H1 (cell line): Measurements from ENCODE around the gene ZNF135. TPM values are rescaled to one million over a fixed set of nuclear protein-coding genes. Genes with fewer than 3 reads are reported as not detected.

Experiments
- CTCF ChIA-PET: fragments of 300-600 bp; sonication (Branson Sonifier 250); formaldehyde crosslinking; loops from one replicate; lab custom pipeline; 2021; ENCODE audit not compliant: partially characterized antibody; lab: Charles Lee
- POLR2A ChIA-PET: fragments of 300-600 bp; sonication (Branson Sonifier 250); formaldehyde crosslinking; loops from one replicate; lab custom pipeline; 2021; ENCODE audit warnings: inconsistent platforms; ENCODE audit not compliant: partially characterized antibody; lab: Charles Lee
- DNase-seq, 2 experiments: peaks; one replicate each; pipeline versions ENCODE4 v3.0.0 to v3.0.0-alpha.2; 2010 to 2022; ENCODE audit warnings: low spot score in 2 of 2, low read depth in 1 of 2, mixed read lengths in 1 of 2
- FAIRE-seq: peaks from 2 replicates; lab custom pipeline; 2011; peaks lifted over from hg19 to GRCh38; lab: Jason Lieb, UNC
- H2AFZ ChIP-seq: 2 replicates; pipeline ENCODE4 v1.8.1; 2012; ENCODE audit warnings: low read length, inconsistent platforms
- H2AK5ac ChIP-seq: 2 replicates; pipeline ENCODE4 v1.6.1; 2013; ENCODE audit warnings: low read depth, low read length
- H2BK120ac ChIP-seq: replicated peaks from 2 replicates; pipeline ENCODE3; 2013; ENCODE audit warnings: low read depth, low read length, inconsistent platforms
- H2BK12ac ChIP-seq: 2 replicates; pipeline ENCODE4 v1.6.1; 2013; ENCODE audit warnings: low read depth, low read length
- H2BK15ac ChIP-seq: 2 replicates; pipeline ENCODE4 v1.6.1; 2013; ENCODE audit warnings: low read length
- H2BK20ac ChIP-seq: 2 replicates; pipeline ENCODE4 v1.6.1; 2013; ENCODE audit warnings: low read length
- H2BK5ac ChIP-seq: 2 replicates; pipeline ENCODE4 v1.6.1; 2013; ENCODE audit warnings: low read depth, low read length
- H3K14ac ChIP-seq: 2 replicates; pipeline ENCODE4 v1.6.1; 2013; ENCODE audit warnings: inconsistent platforms; ENCODE audit not compliant: insufficient read length
- H3K18ac ChIP-seq: 2 replicates; pipeline ENCODE4 v1.6.1; 2013; ENCODE audit warnings: low read length; ENCODE audit errors: extremely low read depth
- H3K23ac ChIP-seq: 2 replicates; pipeline ENCODE4 v1.6.1; 2013; ENCODE audit warnings: inconsistent platforms; ENCODE audit not compliant: insufficient read length
- H3K23me2 ChIP-seq: 2 replicates; pipeline ENCODE4 v1.6.1; 2013; ENCODE audit warnings: low read depth, low read length
- H3K27ac ChIP-seq: 2 replicates; pipeline ENCODE4 v1.6.1; 2011; ENCODE audit warnings: low read depth, low read length, inconsistent platforms
- H3K27me3 ChIP-seq, 4 experiments: replicated peaks in 1 of 4; 1 replicate in 1 of 4; 2 replicates in 3 of 4; pipeline versions ENCODE4 v1.6.1 to v1.8.1; 2011 to 2013; ENCODE audit warnings: low read length in 3 of 4, mild to moderate bottlenecking in 3 of 4, inconsistent platforms in 2 of 4, mixed read lengths in 2 of 4, moderate library complexity in 1 of 4; ENCODE audit not compliant: control insufficient read depth in 3 of 4, insufficient read depth in 3 of 4; ENCODE audit errors: extremely low read depth in 1 of 4
- H3K36me3 ChIP-seq, 4 experiments: 2 replicates each; pipeline versions ENCODE4 v1.6.1 to v1.8.1; 2011 to 2013; ENCODE audit warnings: mild to moderate bottlenecking in 4 of 4, low read length in 3 of 4, moderate library complexity in 2 of 4, control low read depth in 1 of 4, inconsistent platforms in 1 of 4; ENCODE audit not compliant: insufficient read depth in 4 of 4, control insufficient read depth in 2 of 4
- H3K4ac ChIP-seq: replicated peaks from 2 replicates; pipeline ENCODE3; 2013; ENCODE audit warnings: low read length, low read depth, mixed read lengths, inconsistent platforms; ENCODE audit not compliant: insufficient read length
- H3K4me1 ChIP-seq, 4 experiments: replicated peaks in 1 of 4; 1 replicate in 1 of 4; 2 replicates in 3 of 4; pipeline versions ENCODE4 v1.6.1 to v1.8.1; 2011 to 2013; ENCODE audit warnings: low read length in 3 of 4, inconsistent platforms in 2 of 4, mixed read lengths in 1 of 4; ENCODE audit not compliant: insufficient read depth in 4 of 4, control insufficient read depth in 3 of 4
- H3K4me2 ChIP-seq, 2 experiments: 2 replicates each; pipeline versions ENCODE4 v1.6.1 to v1.8.1; 2011 to 2013; ENCODE audit warnings: low read depth in 2 of 2, low read length in 2 of 2, control low read depth in 1 of 2, inconsistent platforms in 1 of 2, mild to moderate bottlenecking in 1 of 2; ENCODE audit not compliant: insufficient read depth in 1 of 2
- H3K4me3 ChIP-seq, 4 experiments: fragments of 200-600, 300-600 bp in 1 of 4; sonication (generic), shearing (Covaris generic), sonication (Bioruptor Twin) in 1 of 4; 2 replicates each; pipeline versions ENCODE4 v1.5.1 to v1.8.1; 2011 to 2016; ENCODE audit warnings: low read length in 4 of 4, low read depth in 3 of 4, control low read depth in 2 of 4, inconsistent platforms in 2 of 4, mild to moderate bottlenecking in 2 of 4, mixed read lengths in 1 of 4, moderate library complexity in 1 of 4; ENCODE audit not compliant: insufficient read depth in 2 of 4; ENCODE audit errors: extremely low read depth in 1 of 4
- H3K56ac ChIP-seq: replicated peaks from 2 replicates; pipeline ENCODE3; 2013; ENCODE audit warnings: low read depth, mild to moderate bottlenecking, mixed read lengths, low read length, inconsistent platforms; ENCODE audit not compliant: insufficient read length
- H3K79me1 ChIP-seq: 2 replicates; pipeline ENCODE4 v1.6.1; 2013; ENCODE audit warnings: low read depth, low read length, control low read depth
- H3K79me2 ChIP-seq, 2 experiments: 2 replicates each; pipeline versions ENCODE4 v1.6.1 to v1.8.1; 2012 to 2013; ENCODE audit warnings: low read length in 2 of 2, mild to moderate bottlenecking in 2 of 2, inconsistent platforms in 1 of 2; ENCODE audit not compliant: insufficient read depth in 2 of 2, control insufficient read depth in 1 of 2
- H3K9ac ChIP-seq, 4 experiments: replicated peaks in 1 of 4; 1 replicate in 1 of 4; 2 replicates in 3 of 4; pipeline versions ENCODE4 v1.6.1 to v1.8.1; 2011 to 2013; ENCODE audit warnings: low read depth in 3 of 4, low read length in 3 of 4, control low read depth in 2 of 4, mild to moderate bottlenecking in 2 of 4, moderate library complexity in 2 of 4, inconsistent platforms in 1 of 4; ENCODE audit errors: extremely low read depth in 1 of 4
- H3K9me3 ChIP-seq, 2 experiments: 2 replicates each; pipeline versions ENCODE4 v1.6.1 to v1.8.1; 2012 to 2013; ENCODE audit warnings: mild to moderate bottlenecking in 2 of 2, moderate library complexity in 2 of 2, control low read depth in 1 of 2, inconsistent platforms in 1 of 2, low read depth in 1 of 2, low read length in 1 of 2, mixed read lengths in 1 of 2; ENCODE audit not compliant: insufficient read depth in 2 of 2
- H4K20me1 ChIP-seq, 2 experiments: replicated peaks in 1 of 2; 2 replicates each; pipeline versions ENCODE3 to v1.8.1; 2011 to 2013; ENCODE audit warnings: inconsistent platforms in 2 of 2, low read length in 2 of 2, mild to moderate bottlenecking in 1 of 2; ENCODE audit not compliant: insufficient read depth in 2 of 2, control insufficient read depth in 1 of 2
- H4K5ac ChIP-seq: 2 replicates; pipeline ENCODE4 v1.6.1; 2013; ENCODE audit warnings: low read length, low read depth, mixed read lengths, inconsistent platforms; ENCODE audit not compliant: insufficient read length
- H4K8ac ChIP-seq: 2 replicates; pipeline ENCODE4 v1.8.0; 2013; ENCODE audit warnings: mild to moderate bottlenecking, moderate library complexity, low read length, inconsistent platforms; ENCODE audit not compliant: insufficient read depth; ENCODE audit errors: extremely low read depth
- H4K91ac ChIP-seq: replicated peaks from 2 replicates; pipeline ENCODE3; 2013; ENCODE audit warnings: low read length, mixed read lengths, inconsistent platforms; ENCODE audit not compliant: insufficient read length
- HDAC2 ChIP-seq, 2 experiments: fragments of 300-600 bp in 1 of 2; sonication (generic) in 1 of 2; IDR thresholded peaks; 2 replicates each; pipeline ENCODE4 v1.6.1; 2011 to 2012; ENCODE audit warnings: low read depth in 2 of 2, low read length in 2 of 2, mild to moderate bottlenecking in 2 of 2, moderate library complexity in 2 of 2, borderline replicate concordance in 1 of 2, inconsistent platforms in 1 of 2
- JUND ChIP-seq: IDR thresholded peaks from 2 replicates; pipeline ENCODE4 v1.6.1; 2011; ENCODE audit warnings: mild to moderate bottlenecking, improper control_type of control experiment, low read length
- MAFK ChIP-seq: IDR thresholded peaks from 2 replicates; pipeline ENCODE4 v1.6.1; 2012; ENCODE audit warnings: low read depth, mild to moderate bottlenecking, improper control_type of control experiment, low read length
- POLR2AphosphoS5 ChIP-seq: IDR thresholded peaks from 2 replicates; pipeline ENCODE4 v1.6.1; 2011; ENCODE audit warnings: low read depth, low read length
- SIX5 ChIP-seq: IDR thresholded peaks from 2 replicates; pipeline ENCODE4 v1.6.1; 2011; ENCODE audit warnings: mild to moderate bottlenecking, low read depth, low read length
- SP1 ChIP-seq: IDR thresholded peaks from 2 replicates; pipeline ENCODE4 v1.6.1; 2011; ENCODE audit warnings: low read depth, low read length
- SP4 ChIP-seq: IDR thresholded peaks from 2 replicates; pipeline ENCODE4 v1.6.1; 2012; ENCODE audit warnings: low read length, inconsistent platforms
- SRF ChIP-seq: IDR thresholded peaks from 2 replicates; pipeline ENCODE4 v1.6.1; 2011; ENCODE audit warnings: mild to moderate bottlenecking, low read depth, low read length, moderate library complexity
- ZNF274 ChIP-seq: IDR thresholded peaks from 2 replicates; pipeline ENCODE4 v1.7.0; 2012; ENCODE audit warnings: low read length, borderline replicate concordance; ENCODE audit errors: extremely low read depth
- WGBS, 2 experiments: shearing (Covaris generic) in 1 of 2; methylation state at CpG; one replicate each; pipeline versions ENCODE4 v1.1.6 to v1.1.7; 2013 to 2015; ENCODE audit warnings: low lambda C conversion rate in 2 of 2, mixed read lengths in 2 of 2, inconsistent platforms in 1 of 2, low coverage in 1 of 2, missing lambda C conversion rate in 1 of 2; ENCODE audit not compliant: insufficient replicate concordance in 2 of 2, insufficient coverage in 1 of 2, insufficient read length in 1 of 2; ENCODE audit errors: extremely low coverage in 1 of 2, missing lambda C conversion rate in 1 of 2; 5-methylcytosine and 5-hydroxymethylcytosine counted together
- polyA plus RNA-seq, 7 experiments: library from polyadenylated mRNA; depleted of rRNA in 3 of 7; stranded (reverse) in 5 of 7; unstranded in 2 of 7; fragments of >200 nt in 5 of 7; fragments of 200-250 nt in 2 of 7; gene quantifications; 1 replicate in 5 of 7; 2 replicates in 1 of 7; 4 replicates in 1 of 7; pipeline versions ENCODE4 v1.2.1 to v1.2.3, GENCODE V29; 2011 to 2013; ENCODE audit warnings: missing spikeins in 2 of 7, mixed read lengths in 2 of 7
- total RNA-seq: library from RNA; stranded (reverse); fragmentation: NEBNext Ultra II Directional; extraction: Animal tissue kit (Norgen Biotek cat#: 25700); gene quantifications from 2 replicates; pipeline ENCODE4 v1.2.1, GENCODE V29; 2021
- TF ChIP-seq, protein P1 (sequence below): IDR thresholded peaks from 2 replicates; pipeline ENCODE4 v1.6.1; 2012; ENCODE audit warnings: low read length, inconsistent platforms
- TF ChIP-seq, protein P2 (sequence below): IDR thresholded peaks from 2 replicates; pipeline ENCODE4 v1.6.1; 2012; ENCODE audit warnings: inconsistent platforms

ZNF135 gene
- total and polyA plus RNA-seq, 2 of the 8 experiments (the other 6 are each of a cell fraction or from before 2014, with no cell fraction given), result 5.2 to 7.9 TPM

DNA sequence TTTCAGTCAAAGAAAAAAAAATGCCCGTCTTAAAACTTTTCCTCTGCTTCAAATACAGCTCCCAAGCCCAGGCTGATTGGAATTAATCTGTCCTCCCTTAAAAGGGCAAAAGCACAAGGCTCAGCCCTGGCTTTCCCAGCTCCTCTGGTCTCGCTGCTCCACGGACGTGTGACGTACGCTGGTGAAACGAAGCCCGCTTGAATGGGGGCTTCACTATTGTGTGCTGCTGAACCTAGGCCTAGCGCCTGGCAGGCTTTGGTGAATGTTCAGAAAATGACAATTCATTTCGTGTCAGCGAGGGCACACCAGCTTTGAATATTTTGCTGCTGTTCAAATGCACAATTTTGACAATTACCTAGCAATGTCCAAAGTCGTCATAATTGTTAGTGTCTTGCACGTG lies 615 bp upstream of the ZNF135 start:
- Histone ChIP-seq H4K8ac (peak overlapping the region; percentile 68; the same call in 1 of the 2 replicates), H3K27me3 (no peaks in the 10 kb centered on the region), H3K4ac (peak overlapping the region; percentile 65), H3K23ac (peak overlapping the region; percentile 57), H4K5ac (peak overlapping the region; percentile 78), H3K79me1 (no peaks in the 10 kb centered on the region), H4K20me1 (no peaks in the 10 kb centered on the region), H2BK20ac (no peak overlapping the region; the same call in 1 of the 2 replicates), H2AFZ (no peak overlapping the region), H3K9ac (peak overlapping the region in 3 of 4 experiments; percentile 69 to 94 (median 76); a peak in 5 of 7 replicates), H2AK5ac (peak overlapping the region; percentile 86; the same call in 1 of the 2 replicates), H4K91ac (peak overlapping the region; percentile 95), H3K56ac (peak overlapping the region; percentile 79), H2BK15ac (peak overlapping the region; percentile 92), H3K79me2 (no peaks in the 10 kb centered on the region), H2BK5ac (peak overlapping the region; percentile 94), H3K14ac (no peak overlapping the region), H3K23me2 (peaks cover 3% of the 10 kb centered on the region; the same call in 1 of the 2 replicates), H3K4me1 (peaks cover 5 to 21% (median 14%) of the 10 kb centered on the region in 4 experiments), H3K4me3 (peak overlapping the region; percentile 18 to 63 (median 44)), H2BK120ac (peak overlapping the region; percentile 90), H3K36me3 (peaks cover 0 to 10% (median 3%) of the 10 kb centered on the region in 4 experiments; a peak in 5 of 8 replicates), H3K27ac (peak overlapping the region; percentile 67), H3K18ac (peak overlapping the region; percentile 81; the same call in 1 of the 2 replicates), H2BK12ac (peak overlapping the region; percentile 96), H3K9me3 (peaks cover 8 to 28% of the 10 kb centered on the region in 2 experiments; a peak in 3 of 4 replicates), H3K4me2 (peak overlapping the region; percentile 77 to 84)
- ChIA-PET POLR2A (interaction anchor here (0.6 to 4.4 kb wide), 25 partner anchors 10 to 244 kb away, joined by 3 to 45 read pairs (median 7); partner anchors contain the start of genes ZNF256, ZNF274, ZNF417 and ZNF552), CTCF (interaction anchor here (0.5 to 6.8 kb wide), 12 partner anchors 9 to 108 kb away, joined by 3 to 113 read pairs (median 4); no protein-coding TSS in a partner anchor)
- no peak for FAIRE-seq
- whole genome bisulfite sequencing, 2 experiments, result 85% methylated on average over 13 of the region's 13 CpGs; no CpG with 5 or more reads in 1 of the 2 experiments
- peak in 1 of 2 experiments; percentile 44 for DNase-seq
- TF ChIP-seq, protein P1, sequence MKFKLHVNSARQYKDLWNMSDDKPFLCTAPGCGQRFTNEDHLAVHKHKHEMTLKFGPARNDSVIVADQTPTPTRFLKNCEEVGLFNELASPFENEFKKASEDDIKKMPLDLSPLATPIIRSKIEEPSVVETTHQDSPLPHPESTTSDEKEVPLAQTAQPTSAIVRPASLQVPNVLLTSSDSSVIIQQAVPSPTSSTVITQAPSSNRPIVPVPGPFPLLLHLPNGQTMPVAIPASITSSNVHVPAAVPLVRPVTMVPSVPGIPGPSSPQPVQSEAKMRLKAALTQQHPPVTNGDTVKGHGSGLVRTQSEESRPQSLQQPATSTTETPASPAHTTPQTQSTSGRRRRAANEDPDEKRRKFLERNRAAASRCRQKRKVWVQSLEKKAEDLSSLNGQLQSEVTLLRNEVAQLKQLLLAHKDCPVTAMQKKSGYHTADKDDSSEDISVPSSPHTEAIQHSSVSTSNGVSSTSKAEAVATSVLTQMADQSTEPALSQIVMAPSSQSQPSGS, result no peak
- no peak for TF ChIP-seq SP1
- no peak for TF ChIP-seq POLR2AphosphoS5
- TF ChIP-seq, protein P2, sequence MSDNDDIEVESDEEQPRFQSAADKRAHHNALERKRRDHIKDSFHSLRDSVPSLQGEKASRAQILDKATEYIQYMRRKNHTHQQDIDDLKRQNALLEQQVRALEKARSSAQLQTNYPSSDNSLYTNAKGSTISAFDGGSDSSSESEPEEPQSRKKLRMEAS, result peak; percentile 29; the same call in 1 of the 2 replicates
- TF ChIP-seq HDAC2 (IDR thresholded peaks at IDR 0.05; ENCODE audit: borderline replicate concordance in 1 of 2, low read depth in 2 of 2, low read length in 2 of 2), result no peak
- no peak for TF ChIP-seq ZNF274
- no peak for TF ChIP-seq JUND
- TF ChIP-seq MAFK, result no peak
- TF ChIP-seq SRF, result peak; percentile 54; the same call in 1 of the 2 replicates
- TF ChIP-seq SIX5, result no peak
- no peak for TF ChIP-seq SP4
